Measurements from ENCODE around the gene TSPYL4.

DNA sequence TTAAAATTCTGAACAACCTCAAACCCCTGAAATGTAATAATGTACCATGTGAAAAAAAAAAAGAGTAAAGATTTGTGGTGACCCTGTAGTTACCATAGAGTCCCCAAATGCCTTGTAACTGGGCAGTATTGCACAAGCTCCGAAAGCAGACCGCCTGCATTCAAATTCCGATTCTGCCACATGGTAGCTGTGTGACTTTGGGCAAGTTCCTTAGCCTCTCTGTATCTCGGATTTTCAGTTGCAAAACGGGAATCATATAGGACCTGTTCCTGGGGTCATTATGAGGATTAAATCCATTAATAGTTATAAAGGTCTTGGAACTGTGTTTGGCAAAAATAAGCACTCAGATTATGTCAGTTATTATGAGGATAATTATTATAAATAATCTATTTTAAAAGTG, 43.6 kb downstream of the TSPYL4 start:
- TF ChIP-seq POLR2A (IDR thresholded peaks at IDR 0.05): no peak
- TF ChIP-seq, protein P1, sequence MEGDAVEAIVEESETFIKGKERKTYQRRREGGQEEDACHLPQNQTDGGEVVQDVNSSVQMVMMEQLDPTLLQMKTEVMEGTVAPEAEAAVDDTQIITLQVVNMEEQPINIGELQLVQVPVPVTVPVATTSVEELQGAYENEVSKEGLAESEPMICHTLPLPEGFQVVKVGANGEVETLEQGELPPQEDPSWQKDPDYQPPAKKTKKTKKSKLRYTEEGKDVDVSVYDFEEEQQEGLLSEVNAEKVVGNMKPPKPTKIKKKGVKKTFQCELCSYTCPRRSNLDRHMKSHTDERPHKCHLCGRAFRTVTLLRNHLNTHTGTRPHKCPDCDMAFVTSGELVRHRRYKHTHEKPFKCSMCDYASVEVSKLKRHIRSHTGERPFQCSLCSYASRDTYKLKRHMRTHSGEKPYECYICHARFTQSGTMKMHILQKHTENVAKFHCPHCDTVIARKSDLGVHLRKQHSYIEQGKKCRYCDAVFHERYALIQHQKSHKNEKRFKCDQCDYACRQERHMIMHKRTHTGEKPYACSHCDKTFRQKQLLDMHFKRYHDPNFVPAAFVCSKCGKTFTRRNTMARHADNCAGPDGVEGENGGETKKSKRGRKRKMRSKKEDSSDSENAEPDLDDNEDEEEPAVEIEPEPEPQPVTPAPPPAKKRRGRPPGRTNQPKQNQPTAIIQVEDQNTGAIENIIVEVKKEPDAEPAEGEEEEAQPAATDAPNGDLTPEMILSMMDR (IDR thresholded peaks at IDR 0.05 in 4 of 5, conservative IDR thresholded peaks at IDR 0.05 in 1 of 5): no peak

Measured in gastrocnemius medialis (tissue), 4 donors.